Coronary artery (tissue), 2 donors: ENCODE measurements around the gene PI4KA.
A peak's percentile ranks its signal among the peaks of the same experiment; 100 is the strongest.
"Not testable (repeated sequence)": the region's sequence is repeated elsewhere in the genome, so short reads cannot be mapped to it uniquely, and the experiment has no call there.

Source experiments
- DNase-seq: peaks from one replicate; pipeline ENCODE4 v3.0.0-alpha.2; 2017; ENCODE audit warnings: low spot score
- H3K27ac ChIP-seq, 2 donors: fragments of 200-600 bp; sonication (generic); one replicate each; pipeline ENCODE4 v1.5.1; 2016 to 2019
- H3K4me3 ChIP-seq: fragments of 200-600 bp; sonication (generic); 2 replicates; pipeline ENCODE4 v1.5.1; 2016; ENCODE audit warnings: mild to moderate bottlenecking, moderate library complexity
- CTCF ChIP-seq: fragments of 200-600 bp; sonication (generic); IDR thresholded peaks from one replicate; pipeline ENCODE4 v1.5.1; 2019; ENCODE audit warnings: antibody characterized with exemption

The PI4KA gene

GRCh38 chr22:20899827-20900423 is 41.3 kb upstream of the PI4KA start:
- Histone ChIP-seq H3K27ac (no peak overlapping the region), H3K4me3 (no peak overlapping the region)
- no peak for DNase-seq
- TF ChIP-seq CTCF, result no peak

DNA sequence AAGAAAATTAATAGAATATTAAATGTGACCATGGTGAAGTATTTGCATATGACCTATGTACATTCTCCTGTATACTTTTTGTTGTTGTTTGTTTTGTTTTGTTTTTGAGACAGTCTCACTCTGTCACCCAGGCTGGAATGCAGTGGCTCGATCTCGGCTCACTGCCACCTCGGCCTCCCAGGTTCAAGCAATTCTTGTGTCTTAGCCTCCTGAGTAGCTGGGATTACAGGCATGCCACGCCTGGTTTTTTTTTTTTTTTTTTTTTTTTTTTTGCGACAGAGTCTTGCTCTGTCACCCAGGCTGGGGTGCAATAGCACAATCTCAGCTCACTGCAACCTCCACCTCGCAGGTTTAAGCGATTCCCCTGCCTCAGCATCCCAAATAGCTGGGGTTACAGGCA is 39.1 kb upstream of the PI4KA start:
- not testable (repeated sequence) for H3K4me3 ChIP-seq, H3K27ac ChIP-seq, DNase-seq

- no peak overlapping the region for H3K27ac ChIP-seq
- no peak for DNase-seq
- no peak overlapping the region for H3K4me3 ChIP-seq
- TF ChIP-seq CTCF, result no peak
These were observed 32.4 kb upstream of the PI4KA start for GRCh38 chr22:20890975-20891374.

DNA sequence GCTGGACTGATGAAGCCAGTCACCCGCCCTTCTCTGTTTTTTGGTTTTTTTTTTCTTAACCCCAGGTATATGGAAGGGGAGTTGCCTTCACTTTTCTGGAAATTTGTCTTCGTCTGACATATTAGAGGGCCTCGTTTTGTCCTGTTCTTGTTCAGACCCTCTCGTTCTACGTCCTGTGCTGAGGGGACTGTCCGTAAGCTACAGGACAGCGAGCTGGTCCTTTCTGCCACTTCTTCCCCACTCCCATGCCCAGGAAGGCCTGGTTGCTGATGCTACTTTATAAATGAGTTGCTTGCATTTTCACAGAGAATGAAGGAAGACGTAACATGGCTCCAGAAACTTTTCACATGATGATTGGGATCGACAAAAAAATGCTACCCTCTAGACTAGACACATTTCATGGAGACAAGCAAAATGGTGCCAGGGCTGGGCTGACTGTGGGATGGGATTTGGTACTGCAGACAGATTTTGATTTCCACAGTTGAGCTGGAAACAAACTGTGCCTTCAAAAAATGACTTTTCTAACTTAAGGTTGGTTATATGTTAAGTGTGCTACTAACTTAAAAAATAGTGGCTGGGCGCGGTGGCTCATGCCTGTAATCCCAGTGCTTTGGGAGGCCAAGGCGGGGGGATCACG is 31.4 kb upstream of the PI4KA start:
- DNase-seq, result no peak
- no peak overlapping the region for H3K4me3 ChIP-seq
- no peak for TF ChIP-seq CTCF
- no peak overlapping the region for H3K27ac ChIP-seq

- no peak for TF ChIP-seq CTCF
- no peak overlapping the region for H3K4me3 ChIP-seq
- H3K27ac ChIP-seq, result no peak overlapping the region
- DNase-seq, result no peak
These were observed 30.6 kb upstream of the PI4KA start for GRCh38 chr22:20889025-20889704.

- TF ChIP-seq CTCF, result no peak
- no peak for DNase-seq
These were observed 28.8 kb upstream of the PI4KA start for GRCh38 chr22:20887375-20887774.

GRCh38 chr22:20885557-20886323 is 27.1 kb upstream of the PI4KA start:
- DNase-seq, result peak; percentile 82
- peak; percentile 48 for TF ChIP-seq CTCF
- Histone ChIP-seq H3K27ac (peak overlapping the region; percentile 15 to 81), H3K4me3 (peak overlapping the region; percentile 36)

More at GRCh38 chr22:20887375-20887774, 28.8 kb upstream of the PI4KA start:
- no peak overlapping the region for H3K4me3 ChIP-seq
- H3K27ac ChIP-seq, result no peak overlapping the region
